ENCODE measurements around the gene RARB. TPM values are rescaled to one million over a fixed set of nuclear protein-coding genes. Genes with fewer than 3 reads are reported as not detected.

Gene RARB
- total and polyA plus RNA-seq, 10 donors = 1.5 to 13.0 (median 7.5) TPM

DNA sequence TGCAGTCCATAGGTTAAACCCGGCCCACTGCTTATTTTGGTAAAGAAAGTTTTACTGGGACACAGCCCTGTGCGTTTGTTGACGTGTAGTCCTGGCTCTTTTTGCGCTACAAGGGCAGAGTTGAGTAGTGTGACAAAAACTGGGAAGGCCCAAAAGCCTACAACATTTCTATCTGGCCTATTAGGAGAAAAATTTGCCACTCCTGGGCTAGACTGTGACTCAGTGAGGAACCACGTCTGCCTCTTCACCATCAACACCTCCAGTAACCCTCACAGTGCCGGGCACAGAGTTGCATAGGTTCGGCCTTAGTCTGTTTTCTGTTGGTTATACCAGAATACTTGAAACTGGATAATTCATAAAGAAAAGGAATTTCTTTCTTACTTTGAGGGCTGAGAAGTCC is 126.3 kb downstream of the RARB start:
- TF ChIP-seq, protein P1, sequence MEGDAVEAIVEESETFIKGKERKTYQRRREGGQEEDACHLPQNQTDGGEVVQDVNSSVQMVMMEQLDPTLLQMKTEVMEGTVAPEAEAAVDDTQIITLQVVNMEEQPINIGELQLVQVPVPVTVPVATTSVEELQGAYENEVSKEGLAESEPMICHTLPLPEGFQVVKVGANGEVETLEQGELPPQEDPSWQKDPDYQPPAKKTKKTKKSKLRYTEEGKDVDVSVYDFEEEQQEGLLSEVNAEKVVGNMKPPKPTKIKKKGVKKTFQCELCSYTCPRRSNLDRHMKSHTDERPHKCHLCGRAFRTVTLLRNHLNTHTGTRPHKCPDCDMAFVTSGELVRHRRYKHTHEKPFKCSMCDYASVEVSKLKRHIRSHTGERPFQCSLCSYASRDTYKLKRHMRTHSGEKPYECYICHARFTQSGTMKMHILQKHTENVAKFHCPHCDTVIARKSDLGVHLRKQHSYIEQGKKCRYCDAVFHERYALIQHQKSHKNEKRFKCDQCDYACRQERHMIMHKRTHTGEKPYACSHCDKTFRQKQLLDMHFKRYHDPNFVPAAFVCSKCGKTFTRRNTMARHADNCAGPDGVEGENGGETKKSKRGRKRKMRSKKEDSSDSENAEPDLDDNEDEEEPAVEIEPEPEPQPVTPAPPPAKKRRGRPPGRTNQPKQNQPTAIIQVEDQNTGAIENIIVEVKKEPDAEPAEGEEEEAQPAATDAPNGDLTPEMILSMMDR (IDR thresholded peaks at IDR 0.05 in 8 of 11, conservative IDR thresholded peaks at IDR 0.05 in 3 of 11) = no peak
- TF ChIP-seq POLR2AphosphoS5 (IDR thresholded peaks at IDR 0.05) (no peak), POLR2A (IDR thresholded peaks at IDR 0.05) (no peak)
- no peaks in the 10 kb centered on the region for H3K9me3 ChIP-seq
- no peaks in the 10 kb centered on the region for H3K36me3 ChIP-seq
- peaks cover 0 to 5% (median 0%) of the 10 kb centered on the region in 7 donors for H3K27me3 ChIP-seq (replicated peaks in 1 of 7)
- no peak for DNase-seq
- intact Hi-C loops (cut with DNase I; ENCODE audit: low total_unique reads) = no loop called here
- peaks cover 0 to 11% (median 3%) of the 10 kb centered on the region in 6 donors for H3K4me1 ChIP-seq
- 90 to 97% (median 93%) methylated on average over 7 of the region's 7 CpGs for WGBS, 5 donors
- no peak overlapping the region for H3K4me3 ChIP-seq
- H3K27ac ChIP-seq = no peak overlapping the region

DNA sequence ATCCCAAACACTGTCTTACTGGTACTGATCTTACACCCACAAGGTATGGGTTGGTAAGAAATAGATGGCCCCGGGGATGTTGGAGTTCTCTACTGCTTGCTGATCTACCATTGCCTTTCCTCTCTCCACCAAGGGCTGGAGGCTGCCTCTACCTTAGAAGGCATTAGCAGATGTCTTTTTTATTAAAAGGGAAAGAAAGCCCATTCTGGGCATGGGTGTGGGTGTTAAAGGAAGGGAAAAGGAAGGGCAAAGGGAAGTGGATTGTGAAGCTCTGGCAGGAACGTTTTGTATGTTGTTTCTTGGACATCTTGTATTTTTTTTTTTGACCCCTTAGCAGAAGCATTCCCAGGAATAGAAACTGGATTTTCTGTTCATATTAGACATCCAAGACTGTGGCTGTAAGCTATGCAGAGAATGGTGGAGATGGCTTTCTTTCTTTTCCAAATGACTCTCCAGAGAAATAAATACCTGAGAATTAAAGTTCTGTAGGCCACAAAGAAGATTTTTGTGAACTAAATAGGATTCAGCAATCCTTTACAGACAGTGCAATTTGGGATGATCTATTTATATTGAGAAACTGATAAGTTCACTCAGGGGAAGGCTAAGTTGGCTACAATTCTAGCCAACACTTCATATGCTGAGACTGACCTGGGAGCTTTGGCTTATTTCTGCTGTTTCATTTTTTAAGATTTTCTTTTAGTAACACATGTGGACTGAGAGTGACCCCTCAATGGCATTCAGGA is 127.8 kb downstream of the RARB start:
- H3K4me3 ChIP-seq = no peak overlapping the region
- H3K27me3 ChIP-seq (replicated peaks in 1 of 7) = peaks cover 0 to 5% (median 0%) of the 10 kb centered on the region in 7 donors
- intact Hi-C loops (cut with DNase I; ENCODE audit: low total_unique reads) = no loop called here
- H3K9me3 ChIP-seq = no peaks in the 10 kb centered on the region
- TF ChIP-seq, protein P1 (IDR thresholded peaks at IDR 0.05 in 8 of 11, conservative IDR thresholded peaks at IDR 0.05 in 3 of 11) = no peak
- TF ChIP-seq POLR2A (IDR thresholded peaks at IDR 0.05) (no peak), POLR2AphosphoS5 (IDR thresholded peaks at IDR 0.05) (no peak)
- DNase-seq = no peak
- H3K36me3 ChIP-seq = no peaks in the 10 kb centered on the region
- no peak overlapping the region for H3K27ac ChIP-seq
- WGBS, 5 donors = 41 to 58% (median 47%) methylated on average over 2 of the region's 2 CpGs
- H3K4me1 ChIP-seq = peaks cover 0 to 11% (median 3%) of the 10 kb centered on the region in 6 donors

- no peak for TF ChIP-seq POLR2AphosphoS5 (IDR thresholded peaks at IDR 0.05)
- TF ChIP-seq, protein P1 (IDR thresholded peaks at IDR 0.05 in 8 of 11, conservative IDR thresholded peaks at IDR 0.05 in 3 of 11) = no peak
- no peak for TF ChIP-seq POLR2A (IDR thresholded peaks at IDR 0.05)
- Histone ChIP-seq H3K27ac (no peak overlapping the region), H3K9me3 (no peaks in the 10 kb centered on the region), H3K4me1 (peaks cover 0 to 11% (median 3%) of the 10 kb centered on the region in 6 donors), H3K4me3 (no peak overlapping the region), H3K36me3 (no peaks in the 10 kb centered on the region), H3K27me3 (replicated peaks in 1 of 7) (peaks cover 0 to 5% (median 0%) of the 10 kb centered on the region in 7 donors)
- DNase-seq = no peak
- 57 to 86% (median 71%) methylated on average over 1 of the region's 1 CpG for WGBS, 5 donors
- intact Hi-C loops (cut with DNase I; ENCODE audit: low total_unique reads) = no loop called here
Measured at GRCh38 chr3:25556447-25556846, 128.4 kb downstream of the RARB start.

DNA sequence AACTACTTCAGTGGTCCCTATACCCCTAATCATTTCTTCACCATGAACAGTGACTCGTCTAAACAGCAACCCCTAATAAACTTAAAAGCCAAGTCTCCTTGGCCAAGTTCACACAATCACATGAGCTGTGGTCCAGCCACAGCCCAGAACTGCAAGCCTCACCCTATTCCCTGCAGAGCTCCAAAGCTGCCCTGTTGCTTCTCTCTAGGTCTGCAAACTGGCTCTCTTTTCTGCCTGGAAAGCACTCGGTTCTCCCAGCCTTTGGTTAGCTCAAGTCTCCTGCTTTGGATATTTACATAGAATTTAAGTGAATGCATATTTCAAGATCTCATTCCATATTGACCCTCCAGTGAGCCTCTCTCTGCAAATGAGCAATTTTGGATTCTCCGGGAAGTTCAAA is 129.6 kb downstream of the RARB start:
- Histone ChIP-seq H3K4me1 (peaks cover 0 to 11% (median 3%) of the 10 kb centered on the region in 6 donors), H3K9me3 (no peaks in the 10 kb centered on the region), H3K27ac (no peak overlapping the region), H3K4me3 (no peak overlapping the region), H3K27me3 (replicated peaks in 1 of 7) (peaks cover 0 to 5% (median 0%) of the 10 kb centered on the region in 7 donors), H3K36me3 (no peaks in the 10 kb centered on the region)
- no peak for DNase-seq
- intact Hi-C loops (cut with DNase I; ENCODE audit: low total_unique reads) = no loop called here
- TF ChIP-seq, protein P1 (IDR thresholded peaks at IDR 0.05 in 8 of 11, conservative IDR thresholded peaks at IDR 0.05 in 3 of 11) = no peak
- TF ChIP-seq POLR2AphosphoS5 (IDR thresholded peaks at IDR 0.05) (no peak), POLR2A (IDR thresholded peaks at IDR 0.05) (no peak)
- 66 to 88% (median 81%) methylated on average over 3 of the region's 3 CpGs for WGBS, 5 donors
